ENCODE data around the gene ARHGAP33.

Gene ARHGAP33

DNA sequence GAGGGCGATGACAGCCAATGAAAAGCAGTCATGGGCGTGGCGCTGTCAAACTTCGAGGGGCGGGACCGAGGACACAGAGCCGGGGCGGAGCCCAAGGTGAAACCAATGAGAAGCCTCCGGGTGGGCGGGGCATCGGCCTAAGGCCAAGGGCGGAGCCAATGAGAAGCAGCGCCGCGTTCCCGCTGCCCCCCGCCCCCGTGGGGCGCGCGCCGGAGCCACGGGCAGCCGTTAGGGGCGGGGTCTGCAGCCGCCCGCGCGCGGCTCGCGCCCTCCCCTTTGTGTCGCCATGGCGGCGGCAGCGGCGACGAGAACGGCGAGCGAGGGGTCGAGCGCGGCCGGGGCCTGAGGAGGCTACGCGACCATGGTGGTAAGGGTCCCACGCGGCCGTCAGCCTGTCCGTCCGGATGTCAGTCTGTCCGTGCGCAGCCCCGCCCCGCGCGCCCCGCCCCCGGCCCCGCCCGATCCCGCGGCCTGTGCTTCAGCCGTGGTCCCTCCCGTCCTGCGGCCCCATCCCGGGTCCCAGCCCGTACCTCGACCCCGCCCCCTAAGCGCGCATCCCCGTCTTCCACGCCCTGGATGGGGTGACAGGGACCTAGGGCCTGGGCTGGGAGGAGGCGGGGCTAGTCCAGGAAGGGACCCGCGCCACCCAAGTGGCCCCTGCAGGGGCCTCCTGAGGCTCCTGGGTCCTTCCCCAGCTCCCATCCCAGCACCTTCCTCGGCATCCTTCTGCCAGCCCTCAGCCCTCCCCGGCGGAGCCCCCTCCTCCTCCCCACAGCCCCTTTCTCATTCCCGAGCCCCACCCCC lies at the start of gene ARHGAP33:
ARHGAP33 (plus strand) TSS at position 267 of the 804 bp plus-strand sequence; CDS start at position 362, 95 bp downstream.
- peak; percentile 100 for DNase-seq

DNA sequence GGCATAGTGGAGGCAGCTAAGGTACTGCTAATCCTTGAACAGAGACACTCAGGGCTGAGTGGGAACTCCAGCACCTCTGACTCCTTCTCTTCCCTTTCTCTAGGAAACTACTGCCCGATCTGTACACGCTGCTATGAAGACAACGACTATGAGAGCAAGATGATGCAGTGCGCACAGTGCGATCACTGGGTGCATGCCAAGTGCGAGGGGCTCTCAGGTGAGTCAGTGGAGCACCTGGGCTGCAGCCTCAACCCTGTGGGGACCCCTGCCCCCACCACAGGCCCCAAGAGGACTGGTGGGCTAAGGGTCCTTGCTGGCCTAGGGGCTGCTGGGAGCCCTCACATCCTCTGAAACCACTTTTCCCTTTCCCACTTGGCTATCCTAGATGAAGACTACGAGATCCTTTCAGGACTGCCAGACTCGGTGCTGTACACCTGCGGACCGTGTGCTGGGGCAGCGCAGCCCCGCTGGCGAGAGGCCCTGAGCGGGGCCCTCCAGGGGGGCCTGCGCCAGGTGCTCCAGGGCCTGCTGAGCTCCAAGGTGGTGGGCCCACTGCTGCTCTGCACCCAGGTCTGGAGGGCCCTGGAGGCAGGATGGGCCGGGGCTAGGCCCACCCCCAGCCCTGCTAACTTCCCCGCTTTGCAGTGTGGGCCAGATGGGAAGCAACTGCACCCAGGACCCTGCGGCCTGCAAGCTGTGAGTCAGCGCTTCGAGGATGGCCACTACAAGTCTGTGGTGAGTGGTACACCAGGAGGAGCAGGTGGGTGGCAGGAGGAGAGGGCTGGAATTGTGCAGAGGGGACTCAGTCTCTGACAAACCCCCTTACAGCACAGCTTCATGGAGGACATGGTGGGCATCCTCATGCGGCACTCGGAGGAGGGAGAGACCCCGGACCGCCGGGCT lies 48.1 kb upstream of the ARHGAP33 start:
- no peak for DNase-seq

DNA sequence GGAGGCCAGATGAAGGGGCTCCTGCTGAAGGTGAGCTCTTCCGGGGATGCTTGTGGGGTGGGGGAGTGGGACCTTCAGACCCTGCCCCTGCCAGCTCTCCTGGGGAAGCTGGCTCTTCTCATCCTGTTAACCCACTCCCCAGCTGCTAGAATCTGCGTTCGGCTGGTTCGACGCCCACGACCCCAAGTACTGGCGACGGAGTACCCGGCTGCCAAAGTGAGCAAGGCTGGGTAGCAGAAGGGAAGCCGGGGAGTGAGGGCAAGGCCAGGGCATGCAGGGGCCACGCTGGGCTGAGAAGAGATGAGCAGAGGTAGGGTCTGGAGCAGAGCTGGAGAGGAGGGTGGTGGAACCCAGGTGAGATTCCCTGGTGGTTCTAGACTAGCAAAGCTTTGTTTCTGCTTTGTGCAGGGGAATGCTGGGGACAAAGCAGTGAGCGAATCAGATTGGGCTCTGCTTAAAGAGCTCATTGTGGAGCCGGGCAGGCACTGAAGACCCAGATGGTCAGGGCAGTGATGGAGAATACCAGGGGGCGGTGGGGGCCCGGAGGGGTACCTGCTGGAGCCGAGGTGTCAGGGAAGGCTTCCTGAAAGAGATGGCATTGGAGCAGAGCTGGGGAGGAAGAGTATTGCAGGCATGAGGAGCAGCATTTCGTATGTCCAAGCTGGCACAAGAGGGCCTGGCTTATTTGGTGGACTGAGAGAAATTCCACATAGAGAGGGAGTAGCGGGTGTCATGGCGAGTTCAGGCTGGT lies 47.2 kb upstream of the ARHGAP33 start:
- no peak for DNase-seq

DNA sequence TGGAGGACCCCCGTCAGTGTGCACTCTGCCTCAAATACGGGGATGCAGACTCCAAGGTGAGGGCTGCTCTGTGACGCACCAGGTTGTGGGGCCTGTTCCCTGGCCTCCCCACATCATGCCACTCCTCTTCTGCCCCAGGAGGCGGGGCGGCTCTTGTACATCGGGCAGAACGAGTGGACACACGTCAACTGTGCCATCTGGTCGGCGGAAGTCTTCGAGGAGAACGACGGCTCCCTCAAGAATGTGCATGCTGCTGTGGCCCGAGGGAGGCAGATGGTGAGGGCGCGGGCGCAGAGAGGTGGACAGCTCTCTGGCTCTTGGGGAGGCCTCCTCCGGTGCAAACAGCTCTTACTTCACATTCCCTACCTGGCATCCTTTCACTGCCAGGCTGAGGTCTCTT lies 46.3 kb upstream of the ARHGAP33 start:
- no peak for DNase-seq

- no peak for DNase-seq
These were observed 45.6 kb upstream of the ARHGAP33 start for GRCh38 chr19:35729763-35730162.

- DNase-seq = no peak
These were observed 45.0 kb upstream of the ARHGAP33 start for GRCh38 chr19:35730326-35730725.

DNA sequence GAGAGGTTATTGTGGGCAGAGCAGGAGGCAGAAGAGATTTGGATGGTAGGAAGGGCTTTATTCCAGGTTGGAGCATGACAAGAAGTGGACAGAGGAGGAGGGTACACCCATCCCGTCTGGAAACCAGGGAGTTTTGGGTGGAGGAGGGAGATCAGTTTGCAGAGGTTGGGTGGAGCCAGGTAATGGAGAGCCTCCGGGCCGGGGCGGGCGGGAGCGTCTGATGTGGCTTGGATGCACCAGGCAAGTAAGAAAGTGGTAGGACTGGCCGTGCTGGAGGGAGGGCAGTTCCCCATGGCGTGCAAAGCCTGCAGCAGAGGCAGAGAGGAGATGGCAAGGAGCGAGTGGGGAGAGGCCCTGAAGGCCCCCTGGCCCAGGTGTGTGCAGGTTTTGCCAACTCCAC lies 44.0 kb upstream of the ARHGAP33 start:
- no peak for DNase-seq

DNA sequence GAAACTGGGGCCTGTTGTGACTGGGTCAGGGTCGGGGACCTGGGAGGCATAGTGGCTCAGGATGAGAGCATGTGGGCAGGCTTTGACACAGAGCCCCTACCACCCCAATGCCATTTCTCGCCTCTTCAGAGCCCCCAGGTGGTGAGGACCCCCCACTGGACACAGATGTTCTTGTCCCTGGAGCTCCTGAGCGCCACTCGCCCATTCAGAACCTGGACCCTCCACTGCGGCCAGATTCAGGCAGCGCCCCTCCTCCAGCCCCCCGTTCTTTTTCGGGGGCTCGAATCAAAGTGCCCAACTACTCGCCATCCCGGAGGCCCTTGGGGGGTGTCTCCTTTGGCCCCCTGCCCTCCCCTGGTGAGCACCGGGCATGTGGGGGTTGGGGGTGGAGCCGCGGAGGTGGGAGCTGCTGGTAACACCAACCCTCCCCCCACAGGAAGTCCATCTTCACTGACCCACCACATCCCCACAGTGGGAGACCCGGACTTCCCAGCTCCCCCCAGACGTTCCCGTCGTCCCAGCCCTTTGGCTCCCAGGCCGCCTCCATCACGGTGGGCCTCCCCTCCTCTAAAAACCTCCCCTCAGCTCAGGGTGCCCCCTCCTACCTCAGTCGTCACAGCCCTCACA lies 43.5 kb upstream of the ARHGAP33 start:
- DNase-seq = no peak

DNA sequence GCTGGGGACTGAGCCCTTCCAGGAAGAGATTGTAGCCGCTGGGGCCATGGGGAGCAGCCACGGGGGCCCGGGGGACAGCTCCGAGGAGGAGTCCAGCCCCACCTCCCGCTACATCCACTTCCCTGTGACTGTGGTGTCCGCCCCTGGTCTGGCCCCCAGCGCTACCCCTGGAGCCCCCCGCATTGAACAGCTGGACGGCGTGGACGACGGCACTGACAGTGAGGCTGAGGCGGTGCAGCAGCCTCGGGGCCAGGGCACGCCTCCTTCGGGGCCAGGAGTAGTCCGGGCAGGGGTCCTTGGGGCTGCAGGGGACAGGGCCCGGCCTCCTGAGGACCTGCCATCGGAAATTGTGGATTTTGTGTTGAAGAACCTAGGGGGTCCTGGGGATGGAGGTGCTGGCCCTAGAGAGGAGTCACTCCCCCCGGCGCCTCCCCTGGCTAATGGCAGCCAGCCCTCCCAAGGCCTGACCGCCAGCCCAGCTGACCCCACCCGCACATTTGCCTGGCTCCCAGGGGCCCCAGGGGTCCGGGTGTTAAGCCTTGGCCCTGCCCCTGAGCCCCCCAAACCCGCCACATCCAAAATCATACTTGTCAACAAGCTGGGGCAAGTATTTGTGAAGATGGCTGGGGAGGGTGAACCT lies 42.7 kb upstream of the ARHGAP33 start:
- no peak for DNase-seq

GRCh38 chr19:35733180-35734125 lies 41.9 kb upstream of the ARHGAP33 start:
- no peak for DNase-seq

DNA sequence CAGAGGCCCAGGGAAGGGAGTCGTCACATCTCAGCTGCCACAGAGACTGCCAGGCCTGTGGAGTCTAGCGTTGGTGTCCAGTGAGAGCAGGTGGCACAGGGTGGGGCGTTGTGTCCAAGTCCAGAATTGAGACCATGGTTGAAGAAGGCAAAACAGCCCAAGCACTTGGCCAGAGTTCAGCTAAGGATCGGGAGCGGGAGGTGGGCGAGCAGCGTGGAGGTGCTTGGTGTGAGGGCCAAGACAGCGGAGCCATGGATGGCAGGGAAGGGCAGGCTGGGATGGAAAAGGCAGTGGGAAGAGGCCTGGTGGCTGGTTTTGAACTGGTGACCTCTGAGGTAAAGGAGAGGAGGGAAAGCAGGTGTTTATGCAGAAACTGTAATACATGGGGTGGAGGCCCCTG lies 41.1 kb upstream of the ARHGAP33 start:
- no peak for DNase-seq

GRCh38 chr19:35734889-35735288 lies 40.5 kb upstream of the ARHGAP33 start:
- DNase-seq = no peak

DNA sequence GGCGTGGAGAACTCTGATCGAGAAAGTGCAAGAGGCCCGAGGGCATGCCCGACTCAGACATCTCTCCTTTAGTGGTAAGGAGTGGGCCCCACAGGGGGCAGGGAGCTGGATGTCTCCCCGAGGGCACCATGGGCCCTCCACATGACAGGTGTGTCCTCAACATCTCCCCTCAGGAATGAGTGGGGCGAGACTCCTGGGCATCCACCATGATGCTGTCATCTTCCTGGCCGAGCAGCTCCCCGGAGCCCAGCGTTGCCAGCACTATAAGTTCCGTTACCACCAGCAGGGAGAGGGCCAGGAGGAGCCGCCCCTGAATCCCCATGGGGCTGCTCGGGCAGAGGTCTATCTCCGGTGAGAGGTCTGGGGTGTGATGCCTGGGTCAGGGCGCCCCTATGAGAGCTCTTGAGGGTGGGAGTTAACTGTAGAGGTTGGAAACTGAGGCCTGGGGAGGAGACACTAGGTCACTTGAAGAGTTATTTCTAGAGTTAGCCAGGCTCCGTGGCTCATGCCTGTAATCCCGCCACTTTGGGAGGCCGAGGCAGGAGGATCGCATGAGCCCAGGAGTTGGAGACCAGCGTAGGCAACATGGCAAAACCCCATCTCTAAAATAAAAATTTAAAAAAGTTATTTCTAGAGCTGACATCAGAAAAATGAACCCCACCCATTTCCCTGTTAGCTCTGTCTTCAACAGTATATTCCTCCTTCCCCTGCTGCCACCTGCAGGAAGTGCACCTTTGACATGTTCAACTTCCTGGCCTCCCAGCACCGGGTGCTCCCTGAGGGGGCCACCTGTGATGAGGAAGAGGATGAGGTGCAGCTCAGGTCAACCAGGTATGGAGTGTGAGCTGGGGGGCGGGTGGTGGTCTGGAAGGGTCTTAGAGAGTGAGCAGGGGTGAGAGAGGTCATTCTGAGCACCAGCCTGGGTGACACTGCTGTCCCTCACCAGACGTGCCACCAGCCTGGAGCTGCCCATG lies 38.2 kb upstream of the ARHGAP33 start:
- DNase-seq = no peak

GRCh38 chr19:35738021-35738886 lies 37.1 kb upstream of the ARHGAP33 start:
- DNase-seq = no peak

DNA sequence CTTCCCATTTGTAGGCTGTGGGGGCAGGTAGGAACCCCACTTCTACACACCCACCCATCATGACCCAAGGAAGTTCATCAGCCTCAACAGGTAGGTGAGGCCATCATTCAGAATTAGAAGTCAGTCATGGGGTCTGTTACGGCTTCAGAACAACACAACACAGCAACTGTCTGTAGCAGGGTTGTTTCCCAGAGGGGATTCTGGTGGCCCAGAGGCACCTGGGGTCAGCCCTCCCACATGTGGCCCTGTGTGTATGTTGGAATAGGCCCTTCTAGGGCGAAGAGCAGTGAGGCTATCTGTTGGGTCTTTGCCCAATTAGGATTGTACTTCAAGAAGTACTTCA lies 36.5 kb upstream of the ARHGAP33 start:
- DNase-seq = no peak

- DNase-seq = no peak
These were observed 35.9 kb upstream of the ARHGAP33 start for GRCh38 chr19:35739275-35740107.

DNA sequence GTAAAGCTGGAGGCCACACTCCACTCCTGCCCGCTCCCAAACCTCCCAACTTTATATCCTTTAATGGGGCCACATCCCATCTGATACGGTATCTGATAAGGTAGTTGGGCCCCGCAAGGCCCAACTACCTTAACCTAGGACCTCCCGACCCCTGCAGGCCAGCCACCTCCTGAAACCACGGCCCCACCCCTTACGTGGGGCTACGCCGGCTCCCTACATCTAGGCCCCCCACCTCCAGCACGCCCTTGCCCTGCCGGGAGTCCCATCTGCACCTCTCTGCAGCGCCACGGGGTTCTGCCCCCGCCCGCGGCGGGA lies 35.3 kb upstream of the ARHGAP33 start:
- DNase-seq = no peak
